Heart left ventricle (tissue), 16 donors: ENCODE measurements around the gene CGB3. TPM values are rescaled to one million over a fixed set of nuclear protein-coding genes. Genes with fewer than 3 reads are reported as not detected.
A peak's percentile ranks its signal among the peaks of the same experiment; 100 is the strongest.
"Not testable (repeated sequence)": the region's sequence is repeated elsewhere in the genome, so short reads cannot be mapped to it uniquely, and the experiment has no call there.

Experiments
- ATAC-seq, 4 donors: fragments of 200-7000 bp; cut with Tn5 transposase; one replicate each; pipeline ENCODE4 v1.9.1; 2020 to 2022; ENCODE audit warnings: moderate library complexity in 4 of 4, mild to moderate bottlenecking in 3 of 4, moderate number of reproducible peaks in 1 of 4
- DNase-seq, 5 donors: peaks; one replicate each; pipeline ENCODE4 v3.0.0-alpha.2; 2020
- H3K27ac ChIP-seq, 12 donors: fragments of 200-600 bp; sonication (generic) in 4 of 12; one replicate each; pipeline versions ENCODE4 v1.5.0 to v1.8.0; 2016 to 2022; ENCODE audit warnings: mild to moderate bottlenecking in 2 of 12
- H3K27me3 ChIP-seq, 9 donors: fragments of 200-600 bp; sonication (generic) in 2 of 9; one replicate each; pipeline versions ENCODE4 v1.5.1 to v1.8.0; 2016 to 2022; ENCODE audit warnings: mild to moderate bottlenecking in 3 of 9
- H3K36me3 ChIP-seq, 9 donors: fragments of 200-600 bp; sonication (generic) in 2 of 9; one replicate each; pipeline versions ENCODE4 v1.5.0 to v1.8.0; 2018 to 2022; ENCODE audit warnings: mild to moderate bottlenecking in 2 of 9
- H3K4me1 ChIP-seq, 12 donors: fragments of 200-600 bp; sonication (generic) in 4 of 12; one replicate each; pipeline versions ENCODE4 v1.5.0 to v1.8.0; 2016 to 2022; ENCODE audit warnings: mild to moderate bottlenecking in 3 of 12
- H3K4me3 ChIP-seq, 12 donors: fragments of 200-600 bp; sonication (generic) in 4 of 12; one replicate each; pipeline versions ENCODE4 v1.5.0 to v1.8.0; 2017 to 2022; ENCODE audit warnings: mild to moderate bottlenecking in 9 of 12, moderate library complexity in 4 of 12
- H3K9me3 ChIP-seq, 12 donors: fragments of 200-600 bp; sonication (generic) in 4 of 12; one replicate each; pipeline versions ENCODE4 v1.5.0 to v1.8.0; 2016 to 2022; ENCODE audit warnings: mild to moderate bottlenecking in 1 of 12
- POLR2A ChIP-seq, 2 donors: fragments of 450-650 bp; IDR thresholded peaks; one replicate each; pipeline ENCODE4 v1.6.1; 2017; ENCODE audit warnings: antibody characterized with exemption in 2 of 2, mild to moderate bottlenecking in 2 of 2, moderate library complexity in 2 of 2
- WGBS, 4 donors: extraction: QIAGEN DNeasy Blood & Tissue Kit in 2 of 4; methylation state at CpG; one replicate each; pipeline versions ENCODE4 v1.1.5 to v1.1.7; 2013 to 2018; 5-methylcytosine and 5-hydroxymethylcytosine counted together
- intact Hi-C, 10 donors: fragments of 100-400 bp; cut with DNase I; formaldehyde crosslinking; loops; one replicate each; pipeline versions ENCODE4 v1.11.1 to v1.14.2; 2022
- polyA plus RNA-seq, 2 donors: library from polyadenylated mRNA; stranded (reverse); fragments of 200-250 nt; gene quantifications; one replicate each; pipeline ENCODE4 v1.2.3, GENCODE V29; 2013
- total RNA-seq, 9 donors: library from RNA; depleted of rRNA in 2 of 9; stranded (reverse); fragments of >200 nt in 2 of 9; fragmentation: NEBNext Ultra II Directional in 3 of 9; extraction: Animal tissue kit (Norgen Biotek cat#: 25700) in 3 of 9; gene quantifications; one replicate each; pipeline versions ENCODE4 v1.1.0 to v1.2.4, GENCODE V29; 2016 to 2023
- TF ChIP-seq, protein P1 (sequence below), 12 donors: fragments of 200-600 bp; sonication (generic) in 4 of 12; IDR thresholded peaks; one replicate each; pipeline versions ENCODE4 v1.5.0 to v1.8.0; 2018 to 2022; ENCODE audit warnings: antibody characterized with exemption in 12 of 12, mild to moderate bottlenecking in 5 of 12
- donor health status: ischemic (EF 13 %, LVEDD 7.1; RV severe dilation, severe dysfunction).
- donor health status: healthy with polysubstance abuse.
- donor health status: DM: no; HTN: yes; CAD: no.
- donor health status: DM: no; HTN: no; CAD: no.
- donor health status: ischemic (EF 25% LVEDD 6.9; RV normal size, moderate dysfunction).
- donor health status: ischemic (EF 25% LVEDD 5.7; RV mildly dilated, moderate dysfunction).
- donor health status: healthy.
- donor health status: DM: yes; HTN: yes; CAD: no.
- donor health status: ischemic (EF 35%, LVEDD 5.7; RV mildly dilated, moderate dysfunction).
- donor health status: nonischemic (EF 11% LVEDD 7.7; RV severe dilation, severe dysfunction).
- donor health status: DM: yes; HTN: yes; CAD: no.
- donor health status: PGD.
- donor health status: ischemic (EF 29% LVEDD 5.4; RV normal size, mild dysfunction).
- donor health status: nonischemic (EF 23%, LVEDD 6.1; RV moderate dilation, normal function).

Gene CGB3
- total and polyA plus RNA-seq, 11 donors = not detected

DNA sequence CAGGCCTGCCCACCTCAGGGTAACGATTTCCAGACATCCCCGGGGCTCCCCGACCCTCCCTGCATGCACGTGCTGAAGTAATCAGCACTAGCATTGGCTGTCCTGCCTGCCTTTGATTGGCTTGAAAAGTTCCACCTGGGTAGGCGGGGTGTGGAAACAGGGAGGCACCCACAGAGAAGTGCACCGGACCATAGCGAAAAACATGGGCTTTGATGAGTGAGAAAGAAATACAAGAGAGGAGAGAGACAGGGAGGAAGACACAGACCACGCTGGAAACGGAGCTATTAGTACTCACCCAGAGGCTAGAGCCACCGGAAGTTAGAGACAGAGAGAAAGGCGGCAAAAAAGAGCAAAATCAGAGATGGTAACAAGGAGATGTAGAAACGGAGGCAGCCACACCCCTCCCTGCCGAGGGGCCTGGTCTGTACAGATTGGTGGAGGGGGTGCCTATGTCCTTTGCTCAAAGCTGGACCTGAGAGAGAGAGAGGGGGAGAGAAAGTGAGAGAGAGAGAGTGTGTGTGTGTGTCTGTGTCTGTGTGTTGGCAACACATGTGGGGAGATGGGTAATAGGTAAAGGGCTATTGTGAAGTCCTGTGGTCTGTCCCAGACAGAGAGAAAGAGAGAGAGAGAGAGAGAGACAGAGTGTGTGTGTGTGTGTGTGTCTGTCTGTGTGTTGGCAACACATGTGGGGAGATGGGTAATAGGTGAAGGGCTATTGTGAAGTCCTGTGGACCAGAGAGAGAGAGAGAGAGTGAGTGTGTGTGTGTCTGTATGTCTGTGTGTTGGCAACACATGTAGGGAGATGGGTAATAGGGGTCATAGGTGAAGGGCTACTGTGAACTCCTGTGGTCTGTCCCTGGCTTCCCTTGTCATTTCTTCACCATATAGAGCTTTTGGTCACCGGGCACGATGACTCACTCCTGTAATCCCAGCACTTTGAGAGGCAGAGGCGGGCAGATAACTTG lies 2.9 kb downstream of the CGB3 start:
- intact Hi-C loops = no loop called here
- H3K27ac ChIP-seq = no peak overlapping the region
- ATAC-seq (no peak), DNase-seq (no peak)
- H3K4me3 ChIP-seq = no peak overlapping the region
- peaks cover 0 to 3% (median 0%) of the 10 kb centered on the region in 9 donors for H3K36me3 ChIP-seq
- 47 to 51% (median 49%) methylated on average over 16 of the region's 16 CpGs for WGBS, 4 donors
- peaks cover 0 to 25% (median 0%) of the 10 kb centered on the region in 9 donors for H3K27me3 ChIP-seq
- TF ChIP-seq, protein P1, sequence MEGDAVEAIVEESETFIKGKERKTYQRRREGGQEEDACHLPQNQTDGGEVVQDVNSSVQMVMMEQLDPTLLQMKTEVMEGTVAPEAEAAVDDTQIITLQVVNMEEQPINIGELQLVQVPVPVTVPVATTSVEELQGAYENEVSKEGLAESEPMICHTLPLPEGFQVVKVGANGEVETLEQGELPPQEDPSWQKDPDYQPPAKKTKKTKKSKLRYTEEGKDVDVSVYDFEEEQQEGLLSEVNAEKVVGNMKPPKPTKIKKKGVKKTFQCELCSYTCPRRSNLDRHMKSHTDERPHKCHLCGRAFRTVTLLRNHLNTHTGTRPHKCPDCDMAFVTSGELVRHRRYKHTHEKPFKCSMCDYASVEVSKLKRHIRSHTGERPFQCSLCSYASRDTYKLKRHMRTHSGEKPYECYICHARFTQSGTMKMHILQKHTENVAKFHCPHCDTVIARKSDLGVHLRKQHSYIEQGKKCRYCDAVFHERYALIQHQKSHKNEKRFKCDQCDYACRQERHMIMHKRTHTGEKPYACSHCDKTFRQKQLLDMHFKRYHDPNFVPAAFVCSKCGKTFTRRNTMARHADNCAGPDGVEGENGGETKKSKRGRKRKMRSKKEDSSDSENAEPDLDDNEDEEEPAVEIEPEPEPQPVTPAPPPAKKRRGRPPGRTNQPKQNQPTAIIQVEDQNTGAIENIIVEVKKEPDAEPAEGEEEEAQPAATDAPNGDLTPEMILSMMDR (IDR thresholded peaks at IDR 0.05) = no peak
- TF ChIP-seq POLR2A (IDR thresholded peaks at IDR 0.05) = no peak
- peaks cover 0 to 29% (median 16%) of the 10 kb centered on the region in 12 donors for H3K4me1 ChIP-seq
- H3K9me3 ChIP-seq = no peaks in the 10 kb centered on the region

DNA sequence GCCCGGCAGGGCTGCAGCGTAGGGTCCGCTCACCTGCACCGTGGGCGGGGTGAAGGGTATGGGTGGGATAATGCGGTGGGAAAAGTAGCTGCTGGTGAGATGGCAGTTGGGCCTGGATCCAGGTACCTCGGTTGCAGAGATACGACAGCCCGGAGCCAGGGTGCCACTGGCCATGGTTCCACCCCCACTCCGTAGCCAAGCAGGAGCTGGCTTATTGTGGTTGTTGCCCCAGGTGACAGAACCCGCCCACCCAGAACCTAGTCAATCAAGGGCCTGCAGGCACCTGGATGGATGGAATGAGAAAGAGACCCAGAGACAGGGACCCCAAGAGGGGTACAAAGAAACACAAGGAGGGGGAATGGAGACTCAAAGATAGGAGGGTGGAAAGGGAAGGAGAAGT lies 3.8 kb downstream of the CGB3 start:
- 74 to 83% (median 79%) methylated on average over 11 of the region's 11 CpGs for WGBS, 4 donors
- TF ChIP-seq POLR2A (IDR thresholded peaks at IDR 0.05) = no peak
- TF ChIP-seq, protein P1 (IDR thresholded peaks at IDR 0.05) = no peak
- DNase-seq (no peak), ATAC-seq (no peak)
- Histone ChIP-seq H3K9me3 (no peaks in the 10 kb centered on the region), H3K27ac (no peak overlapping the region), H3K4me1 (peaks cover 0 to 29% (median 16%) of the 10 kb centered on the region in 12 donors), H3K4me3 (no peak overlapping the region), H3K36me3 (peaks cover 0 to 11% (median 3%) of the 10 kb centered on the region in 9 donors), H3K27me3 (peaks cover 0 to 25% (median 0%) of the 10 kb centered on the region in 9 donors)
- intact Hi-C loops = no loop called here

DNA sequence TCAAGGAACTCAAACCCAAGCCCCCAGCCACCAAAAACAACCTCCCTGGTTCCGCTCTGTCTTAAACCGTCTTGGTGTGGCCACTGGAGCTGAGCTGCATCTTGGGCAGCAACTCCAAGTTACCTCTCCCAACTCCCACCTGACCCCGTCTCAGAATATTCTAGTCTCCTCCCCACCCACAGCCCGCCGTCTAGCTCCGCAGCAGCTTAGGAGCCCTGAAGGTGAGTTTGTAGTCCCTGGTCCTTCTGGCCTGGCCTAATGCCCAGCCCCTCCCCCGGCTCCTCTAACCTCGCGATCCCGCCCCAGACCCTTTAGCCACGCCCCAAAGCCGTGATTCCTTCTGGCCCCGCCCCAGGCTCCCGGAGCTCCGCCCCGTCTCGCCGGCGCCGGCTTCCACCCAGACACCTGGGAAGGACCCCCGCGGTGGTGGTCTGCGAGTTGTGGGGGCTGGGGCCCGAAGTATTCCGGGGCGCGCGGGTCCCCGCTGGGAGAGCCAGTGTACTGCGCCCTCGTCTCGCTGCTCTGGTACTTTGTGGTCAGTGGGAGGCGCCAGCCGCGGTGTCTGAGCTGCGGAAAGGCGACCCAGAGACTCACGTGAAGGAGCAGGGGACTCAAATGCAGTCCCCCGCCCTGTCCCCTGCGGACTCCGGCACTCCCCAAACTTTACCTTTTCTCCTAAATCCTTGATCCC lies 4.7 kb downstream of the CGB3 start:
- 16 to 29% (median 18%) methylated on average over 18 to 41 of the region's 41 CpGs for WGBS, 4 donors
- intact Hi-C loops = no loop called here
- TF ChIP-seq, protein P1 (IDR thresholded peaks at IDR 0.05) = peak in 1 of 12 donors; percentile 12
- TF ChIP-seq POLR2A (IDR thresholded peaks at IDR 0.05) = no peak
- H3K27me3 ChIP-seq = peaks cover 0 to 25% (median 0%) of the 10 kb centered on the region in 9 donors
- peak; percentile 33 to 84 (median 71) for DNase-seq
- no peak overlapping the region for H3K27ac ChIP-seq
- ATAC-seq = peak in 3 of 4 donors; percentile 61 to 69 (median 69)
- H3K9me3 ChIP-seq = no peaks in the 10 kb centered on the region
- peaks cover 0 to 21% (median 8%) of the 10 kb centered on the region in 9 donors for H3K36me3 ChIP-seq
- peak overlapping the region in 11 of 12 donors; percentile 34 to 63 (median 54) for H3K4me3 ChIP-seq
- peaks cover 0 to 29% (median 16%) of the 10 kb centered on the region in 12 donors for H3K4me1 ChIP-seq

- 4 to 9% (median 6%) methylated on average over 25 to 50 of the region's 50 CpGs for WGBS, 4 donors
- Histone ChIP-seq H3K27me3 (peaks cover 0 to 25% (median 0%) of the 10 kb centered on the region in 9 donors), H3K4me3 (peak overlapping the region in 11 of 12 donors; percentile 34 to 63 (median 54)), H3K36me3 (peaks cover 0 to 29% (median 13%) of the 10 kb centered on the region in 9 donors), H3K4me1 (peaks cover 0 to 29% (median 16%) of the 10 kb centered on the region in 12 donors)
- H3K9me3 ChIP-seq, intact Hi-C loops, H3K27ac ChIP-seq: not testable (repeated sequence)
- ATAC-seq = peak in 2 of 4 donors; percentile 14 to 23
- peak in 1 of 5 donors; percentile 32 for DNase-seq
Observed at GRCh38 chr19:49018388-49019241, 5.5 kb downstream of the CGB3 start.
